Ovary (tissue), 9 donors: Measurements from ENCODE around the gene TNFRSF1B. TPM values are rescaled to one million over a fixed set of nuclear protein-coding genes. Genes with fewer than 3 reads are reported as not detected.

ENCODE experiments used
- DNase-seq, 5 donors: peaks; one replicate each; pipeline ENCODE4 v3.0.0-alpha.2; 2019 to 2020
- H3K27ac ChIP-seq, 2 donors: fragments of 200-600 bp; one replicate each; pipeline versions ENCODE4 v1.5.1 to v1.8.0; 2019 to 2022
- H3K27me3 ChIP-seq: fragments of 200-600 bp; one replicate; pipeline ENCODE4 v1.8.0; 2022
- H3K36me3 ChIP-seq: fragments of 200-600 bp; sonication (generic); one replicate; pipeline ENCODE4 v1.5.1; 2019
- H3K4me1 ChIP-seq: one replicate; pipeline ENCODE4 v1.8.1; 2013; ENCODE audit warnings: mild to moderate bottlenecking, moderate library complexity; ENCODE audit not compliant: insufficient read depth
- H3K4me3 ChIP-seq: fragments of 200-600 bp; sonication (generic); one replicate; pipeline ENCODE4 v1.5.1; 2017
- H3K9me3 ChIP-seq, 2 donors: fragments of 200-600 bp in 1 of 2; sonication (generic) in 1 of 2; one replicate each; pipeline versions ENCODE4 v1.5.1 to v1.8.1; 2013 to 2019; ENCODE audit warnings: mild to moderate bottlenecking in 1 of 2, moderate library complexity in 1 of 2
- CTCF ChIP-seq, 3 donors: fragments of 450-650 bp in 2 of 3; fragments of 200-600 bp in 1 of 3; IDR thresholded peaks; one replicate each; pipeline versions ENCODE4 v1.5.1 to v1.8.0; 2016 to 2022; ENCODE audit warnings: antibody characterized with exemption in 3 of 3, mild to moderate bottlenecking in 1 of 3
- EP300 ChIP-seq: sonication (generic); formaldehyde crosslinking; IDR thresholded peaks from one replicate; pipeline ENCODE4 v1.6.1; 2017; ENCODE audit warnings: antibody characterized with exemption
- POLR2A ChIP-seq: fragments of 450-650 bp; IDR thresholded peaks from one replicate; pipeline ENCODE4 v1.6.1; 2017; ENCODE audit warnings: antibody characterized with exemption, mild to moderate bottlenecking, moderate library complexity
- WGBS, 3 donors: extraction: QIAGEN DNeasy Blood & Tissue Kit in 1 of 3; methylation state at CpG; one replicate each; pipeline versions ENCODE4 v1.1.5 to v1.1.7; 2013 to 2017; 5-methylcytosine and 5-hydroxymethylcytosine counted together
- intact Hi-C, 4 donors: fragments of 100-400 bp; cut with DNase I; formaldehyde crosslinking; loops; one replicate each; pipeline versions ENCODE4 v1.11.0 to v1.15.1; 2022 to 2023
- polyA plus RNA-seq, 2 donors: library from polyadenylated mRNA; stranded (reverse); fragments of 200-250 nt in 1 of 2; fragments of 350-450 nt in 1 of 2; fragmentation: Illumina TruSeq in 1 of 2; extraction: RNeasy Lipid Tissue Mini Kit (QIAGEN cat#74804) in 1 of 2; gene quantifications; one replicate each; pipeline ENCODE4 v1.2.3, GENCODE V29; 2013 to 2014
- total RNA-seq, 7 donors: library from RNA; depleted of rRNA in 2 of 7; stranded (reverse); fragments of >200 nt in 2 of 7; fragmentation: NEBNext Ultra II Directional in 3 of 7; extraction: Animal tissue kit (Norgen Biotek cat#: 25700) in 3 of 7; gene quantifications; one replicate each; pipeline versions ENCODE4 v1.1.0 to v1.2.4, GENCODE V29; 2016 to 2023
- donor health status: DM: no; HTN: no; CAD: no; lungs with moderate emphysema.
- donor health status: DM: no; HTN: no; CAD: no.
- donor health status: Bipolar disorder and iron deficiency.
- donor health status: DM: yes; HTN: yes; CAD: no.
- donor health status: DM: no; HTN: no; CAD: no.
- donor health status: DM: yes; HTN: yes; CAD: no.

Gene TNFRSF1B
- total and polyA plus RNA-seq, 9 donors = 10.3 to 27.6 (median 18.7) TPM

GRCh38 chr1:12171206-12172041 lies 4.6 kb downstream of the TNFRSF1B start:
- DNase-seq = no peak
- 92 to 95% (median 93%) methylated on average over 12 of the region's 12 CpGs for WGBS, 3 donors
- H3K4me3 ChIP-seq = no peak overlapping the region
- H3K27ac ChIP-seq = no peak overlapping the region
- intact Hi-C loops = no loop called here
- no peaks in the 10 kb centered on the region for H3K27me3 ChIP-seq
- TF ChIP-seq EP300 = no peak
- TF ChIP-seq POLR2A = no peak
- TF ChIP-seq CTCF (IDR thresholded peaks at IDR 0.05) = no peak
- no peaks in the 10 kb centered on the region for H3K36me3 ChIP-seq
- H3K4me1 ChIP-seq = peaks cover 14% of the 10 kb centered on the region
- no peaks in the 10 kb centered on the region for H3K9me3 ChIP-seq

DNA sequence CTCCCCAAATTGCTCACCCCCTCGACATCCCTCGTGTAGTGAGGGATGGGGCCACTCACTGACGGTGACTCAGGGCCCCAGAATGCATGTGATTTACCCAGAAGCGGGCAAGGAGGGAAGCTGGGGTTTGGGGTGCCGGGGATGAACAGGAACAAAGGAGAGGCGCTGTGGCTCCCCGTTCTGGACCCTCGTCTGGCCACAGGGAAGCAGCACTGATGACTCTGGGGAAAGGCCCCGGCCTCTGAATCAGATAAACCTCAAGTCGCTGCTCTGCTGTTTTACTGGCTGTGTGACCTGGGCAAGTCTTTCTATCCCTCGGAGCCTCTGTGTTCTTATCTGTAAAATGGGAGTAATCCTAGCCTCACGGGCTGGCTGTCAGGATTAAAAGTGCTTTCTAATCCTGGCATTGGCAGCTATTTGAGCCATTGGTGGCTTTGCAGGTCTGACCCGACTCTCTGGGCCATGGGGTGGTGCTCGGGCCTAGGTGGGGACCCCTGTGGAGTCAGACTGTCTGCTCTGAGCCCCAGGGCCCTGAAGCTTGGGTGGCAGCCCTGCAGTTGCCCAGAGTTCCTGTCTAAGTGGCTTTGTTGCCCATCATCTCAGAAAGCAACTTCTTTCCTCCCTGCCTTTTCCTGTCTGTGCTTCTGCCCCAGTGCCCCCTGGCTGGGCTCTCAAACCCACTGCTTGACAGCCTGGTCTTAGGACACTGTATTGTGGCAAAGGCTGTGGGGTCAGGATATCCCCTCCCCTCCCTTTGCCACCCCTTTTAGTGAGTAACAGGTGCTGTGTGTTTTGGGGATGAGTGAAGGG lies 5.5 kb downstream of the TNFRSF1B start:
- TF ChIP-seq CTCF (IDR thresholded peaks at IDR 0.05) = no peak
- TF ChIP-seq EP300 = no peak
- no peak for TF ChIP-seq POLR2A
- Histone ChIP-seq H3K27me3 (no peaks in the 10 kb centered on the region), H3K4me1 (peaks cover 14% of the 10 kb centered on the region), H3K9me3 (no peaks in the 10 kb centered on the region), H3K27ac (no peak overlapping the region), H3K4me3 (no peak overlapping the region), H3K36me3 (no peaks in the 10 kb centered on the region)
- WGBS, 3 donors = 87 to 91% (median 90%) methylated on average over 14 of the region's 14 CpGs
- DNase-seq = no peak
- intact Hi-C loops = no loop called here

DNA sequence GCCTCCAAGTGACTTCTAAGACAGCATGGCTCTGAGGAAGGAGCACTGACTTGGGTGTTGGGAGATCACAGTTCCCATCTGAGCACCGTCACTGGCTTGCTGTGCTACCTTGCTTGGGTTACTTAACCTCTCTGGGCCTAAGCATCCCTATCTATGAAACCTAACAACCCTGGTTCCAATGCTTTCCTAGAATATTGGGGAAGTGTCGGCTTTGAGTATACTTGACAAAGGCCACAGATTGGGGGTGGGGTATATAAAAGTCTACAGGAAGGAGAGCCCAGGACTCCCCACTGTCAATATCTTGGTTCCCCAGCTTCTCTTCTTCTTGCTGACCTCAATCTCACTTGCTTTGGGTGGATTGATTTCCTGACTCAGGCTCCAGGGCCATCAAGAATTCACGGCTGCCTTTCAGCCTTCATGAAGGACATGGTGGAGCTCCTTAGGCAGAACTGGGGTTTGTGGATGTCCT lies 6.3 kb downstream of the TNFRSF1B start:
- no peaks in the 10 kb centered on the region for H3K36me3 ChIP-seq
- H3K9me3 ChIP-seq = no peaks in the 10 kb centered on the region
- TF ChIP-seq CTCF (IDR thresholded peaks at IDR 0.05) (no peak), POLR2A (no peak), EP300 (no peak)
- intact Hi-C loops = no loop called here
- H3K27me3 ChIP-seq = no peaks in the 10 kb centered on the region
- H3K27ac ChIP-seq = no peak overlapping the region
- peaks cover 9% of the 10 kb centered on the region for H3K4me1 ChIP-seq
- 83 to 88% (median 87%) methylated on average over 3 of the region's 3 CpGs for WGBS, 3 donors
- DNase-seq = no peak
- H3K4me3 ChIP-seq = no peak overlapping the region

GRCh38 chr1:12173631-12174121 lies 6.9 kb downstream of the TNFRSF1B start:
- Histone ChIP-seq H3K36me3 (no peaks in the 10 kb centered on the region), H3K27ac (no peak overlapping the region), H3K27me3 (no peaks in the 10 kb centered on the region), H3K9me3 (no peaks in the 10 kb centered on the region), H3K4me3 (no peak overlapping the region), H3K4me1 (peaks cover 5% of the 10 kb centered on the region)
- TF ChIP-seq POLR2A (no peak), EP300 (no peak)
- peak in 1 of 5 donors; percentile 32 for DNase-seq
- intact Hi-C loops = no loop called here
- WGBS, 3 donors = 79 to 83% (median 80%) methylated on average over 11 of the region's 11 CpGs
